Right lobe of liver (tissue), 6 donors: ENCODE data around the gene DNAJA4. TPM values are rescaled to one million over a fixed set of nuclear protein-coding genes. Genes with fewer than 3 reads are reported as not detected.

Source experiments
- ATAC-seq, 4 donors: fragments of 200-7000 bp; cut with Tn5 transposase; one replicate each; pipeline ENCODE4 v1.9.1; 2020; ENCODE audit warnings: mild to moderate bottlenecking in 4 of 4, moderate library complexity in 4 of 4
- DNase-seq, 3 donors: peaks; one replicate each; pipeline ENCODE4 v3.0.0-alpha.2; 2020
- H3K27ac ChIP-seq, 3 donors: fragments of 200-600 bp; one replicate each; pipeline ENCODE4 v1.8.0; 2022
- H3K27me3 ChIP-seq, 2 donors: fragments of 200-600 bp; one replicate each; pipeline ENCODE4 v1.8.0; 2022
- H3K36me3 ChIP-seq, 4 donors: fragments of 200-600 bp; sonication (generic) in 1 of 4; one replicate each; pipeline versions ENCODE4 v1.5.1 to v1.8.0; 2017 to 2022; ENCODE audit warnings: control low read depth in 1 of 4
- H3K4me1 ChIP-seq, 4 donors: fragments of 200-600 bp; sonication (generic) in 1 of 4; one replicate each; pipeline versions ENCODE4 v1.5.1 to v1.8.0; 2017 to 2022; ENCODE audit warnings: control low read depth in 1 of 4
- H3K4me3 ChIP-seq, 3 donors: fragments of 200-600 bp; one replicate each; pipeline ENCODE4 v1.8.0; 2022
- H3K9me3 ChIP-seq, 4 donors: fragments of 200-600 bp; sonication (generic) in 1 of 4; one replicate each; pipeline versions ENCODE4 v1.5.1 to v1.8.0; 2017 to 2022; ENCODE audit warnings: control low read depth in 1 of 4
- CTCF ChIP-seq, 4 donors: fragments of 200-600 bp in 3 of 4; fragments of 450-650 bp in 1 of 4; IDR thresholded peaks; one replicate each; pipeline versions ENCODE4 v1.5.1 to v1.8.0; 2016 to 2022; ENCODE audit warnings: antibody characterized with exemption in 4 of 4, mild to moderate bottlenecking in 2 of 4
- POLR2A ChIP-seq: fragments of 450-650 bp; IDR thresholded peaks from one replicate; pipeline ENCODE4 v1.6.1; 2017; ENCODE audit warnings: antibody characterized with exemption, mild to moderate bottlenecking
- WGBS: methylation state at CpG from one replicate; pipeline ENCODE4 v1.1.6; 2018; ENCODE audit warnings: low coverage, low lambda C conversion rate; ENCODE audit not compliant: insufficient coverage; ENCODE audit errors: missing lambda C conversion rate; 5-methylcytosine and 5-hydroxymethylcytosine counted together
- intact Hi-C, 2 donors: fragments of 100-400 bp; cut with DNase I; formaldehyde crosslinking; loops; one replicate each; pipeline versions ENCODE4 v1.11.2 to v1.14.1; 2022
- total RNA-seq, 6 experiments: library from RNA; depleted of rRNA in 2 of 6; stranded (reverse); fragments of >200 nt in 2 of 6; fragmentation: NEBNext Ultra II Directional in 3 of 6; extraction: Animal tissue kit (Norgen Biotek cat#: 25700) in 3 of 6; gene quantifications; one replicate each; pipeline versions ENCODE4 v1.1.0 to v1.2.4, GENCODE V29; 2016 to 2023
- donor health status: DM: no; HTN: yes; CAD: no.
- donor health status: DM: no; HTN: no; CAD: no.
- donor health status: DM: no; HTN: no; CAD: no.
- donor health status: DM: no; HTN: yes; CAD: no.
- donor health status: DM: no; HTN: yes; CAD: no.

Gene DNAJA4
- total RNA-seq, 6 experiments from 2014 or later, result 0.73 to 3.4 (median 1.9) TPM

- Histone ChIP-seq H3K27ac (no peak overlapping the region), H3K27me3 (no peaks in the 10 kb centered on the region), H3K4me1 (no peaks in the 10 kb centered on the region), H3K9me3 (no peaks in the 10 kb centered on the region), H3K36me3 (no peaks in the 10 kb centered on the region), H3K4me3 (no peak overlapping the region)
- intact Hi-C loops, result loop anchor here (5.0 kb wide), 2 partner anchors 39 to 124 kb away; no protein-coding TSS in a partner anchor
- 80% methylated on average over 3 of the region's 6 CpGs for WGBS
- no peak for ATAC-seq
- no peak for TF ChIP-seq POLR2A
- TF ChIP-seq CTCF (IDR thresholded peaks at IDR 0.05), result no peak
- peak in 1 of 3 donors; percentile 23 for DNase-seq
Measured at GRCh38 chr15:78236491-78236890, 27.9 kb upstream of the DNAJA4 start.

- no peak overlapping the region for H3K27ac ChIP-seq
- DNase-seq, result no peak
- 77% methylated on average over 6 of the region's 6 CpGs for WGBS
- no peak for ATAC-seq
- H3K4me1 ChIP-seq, result no peaks in the 10 kb centered on the region
- H3K4me3 ChIP-seq, result no peak overlapping the region
- TF ChIP-seq CTCF (IDR thresholded peaks at IDR 0.05), result no peak
- TF ChIP-seq POLR2A, result no peak
- no peaks in the 10 kb centered on the region for H3K9me3 ChIP-seq
- H3K27me3 ChIP-seq, result no peaks in the 10 kb centered on the region
- intact Hi-C loops, result loop anchor here (5.0 kb wide), 2 partner anchors 40 to 125 kb away; no protein-coding TSS in a partner anchor
- no peaks in the 10 kb centered on the region for H3K36me3 ChIP-seq
Measured at GRCh38 chr15:78237146-78237545, 27.2 kb upstream of the DNAJA4 start.

GRCh38 chr15:78239811-78240210 is 24.6 kb upstream of the DNAJA4 start:
- Histone ChIP-seq H3K4me1 (no peaks in the 10 kb centered on the region), H3K4me3 (no peak overlapping the region), H3K27me3 (no peaks in the 10 kb centered on the region), H3K9me3 (no peaks in the 10 kb centered on the region), H3K27ac (no peak overlapping the region), H3K36me3 (no peaks in the 10 kb centered on the region)
- ATAC-seq, result no peak
- no peak for DNase-seq
- intact Hi-C loops, result loop anchor here (5.0 kb wide), 3 partner anchors 43 to 128 kb away; no protein-coding TSS in a partner anchor
- TF ChIP-seq POLR2A (no peak), CTCF (IDR thresholded peaks at IDR 0.05) (no peak)
- 82% methylated on average over 5 of the region's 5 CpGs for WGBS

GRCh38 chr15:78241017-78241416 is 23.3 kb upstream of the DNAJA4 start:
- DNase-seq (peak; percentile 87 to 89 (median 88)), ATAC-seq (peak; percentile 98 to 99 (median 98))
- Histone ChIP-seq H3K9me3 (no peaks in the 10 kb centered on the region), H3K4me1 (no peaks in the 10 kb centered on the region), H3K27ac (no peak overlapping the region), H3K4me3 (no peak overlapping the region), H3K36me3 (no peaks in the 10 kb centered on the region), H3K27me3 (no peaks in the 10 kb centered on the region)
- intact Hi-C loops, result loop anchor here in 1 of 2 donors (5.0 kb wide), 2 partner anchors 44 to 114 kb away; no protein-coding TSS in a partner anchor
- WGBS, result 0% methylated on average over 10 of the region's 12 CpGs
- TF ChIP-seq POLR2A (no peak), CTCF (IDR thresholded peaks at IDR 0.05) (peak; percentile 84 to 92 (median 90))
